Measurements from ENCODE around the gene SLC7A7.
"Not testable (repeated sequence)": the region's sequence is repeated elsewhere in the genome, so short reads cannot be mapped to it uniquely, and the experiment has no call there.

The SLC7A7 gene

GRCh38 chr14:22764382-22764781, 50.9 kb downstream of the SLC7A7 start:
- no peak overlapping the region for H2AFZ ChIP-seq (ENCODE audit: low read depth, low read length)

GRCh38 chr14:22761734-22762133, 53.5 kb downstream of the SLC7A7 start:
- peaks cover 6% of the 10 kb centered on the region for H3K4me1 ChIP-seq (ENCODE audit: insufficient read depth, low read length)
- no peak overlapping the region for H3K4me3 ChIP-seq (ENCODE audit: low read length)
- H3K27me3 ChIP-seq (ENCODE audit: insufficient read depth, low read length): no peaks in the 10 kb centered on the region
- no peak overlapping the region for H2AFZ ChIP-seq (ENCODE audit: low read depth, low read length)
- H3K36me3 ChIP-seq (ENCODE audit: insufficient read depth, low read length): no peaks in the 10 kb centered on the region
- peaks cover 8% of the 10 kb centered on the region for H3K9me3 ChIP-seq (ENCODE audit: low read length)

More at GRCh38 chr14:22764382-22764781, 50.9 kb downstream of the SLC7A7 start:
- Histone ChIP-seq H3K4me3 (ENCODE audit: low read length) (no peak overlapping the region), H3K9me3 (ENCODE audit: low read length) (peaks cover 6% of the 10 kb centered on the region), H3K4me1 (ENCODE audit: insufficient read depth, low read length) (peaks cover 18% of the 10 kb centered on the region), H3K27me3 (ENCODE audit: insufficient read depth, low read length) (no peaks in the 10 kb centered on the region), H3K36me3 (ENCODE audit: insufficient read depth, low read length) (peaks cover 7% of the 10 kb centered on the region)

- H3K27me3 ChIP-seq (ENCODE audit: insufficient read depth, low read length); H2AFZ ChIP-seq (ENCODE audit: low read depth, low read length); H3K4me1 ChIP-seq (ENCODE audit: insufficient read depth, low read length); H3K9me3 ChIP-seq (ENCODE audit: low read length); H3K4me3 ChIP-seq (ENCODE audit: low read length); H3K36me3 ChIP-seq (ENCODE audit: insufficient read depth, low read length): not testable (repeated sequence)
Observed at GRCh38 chr14:22757972-22758650, 57.1 kb downstream of the SLC7A7 start.

GRCh38 chr14:22753586-22753985, 61.6 kb downstream of the SLC7A7 start:
- H3K4me3 ChIP-seq (ENCODE audit: low read length): no peak overlapping the region
- no peaks in the 10 kb centered on the region for H3K27me3 ChIP-seq (ENCODE audit: insufficient read depth, low read length)
- H3K9me3 ChIP-seq (ENCODE audit: low read length): peaks cover 2% of the 10 kb centered on the region

GRCh38 chr14:22752422-22752821, 62.8 kb downstream of the SLC7A7 start:
- no peaks in the 10 kb centered on the region for H3K9me3 ChIP-seq (ENCODE audit: low read length)
- H3K36me3 ChIP-seq (ENCODE audit: insufficient read depth, low read length): no peaks in the 10 kb centered on the region
- no peak overlapping the region for H2AFZ ChIP-seq (ENCODE audit: low read depth, low read length)
- no peaks in the 10 kb centered on the region for H3K4me1 ChIP-seq (ENCODE audit: insufficient read depth, low read length)
- H3K4me3 ChIP-seq (ENCODE audit: low read length): no peak overlapping the region
- no peaks in the 10 kb centered on the region for H3K27me3 ChIP-seq (ENCODE audit: insufficient read depth, low read length)

More at GRCh38 chr14:22753586-22753985, 61.6 kb downstream of the SLC7A7 start:
- Histone ChIP-seq H3K4me1 (ENCODE audit: insufficient read depth, low read length) (no peaks in the 10 kb centered on the region), H3K36me3 (ENCODE audit: insufficient read depth, low read length) (no peaks in the 10 kb centered on the region), H2AFZ (ENCODE audit: low read depth, low read length) (no peak overlapping the region)

- Histone ChIP-seq H3K4me1 (ENCODE audit: insufficient read depth, low read length) (no peaks in the 10 kb centered on the region), H3K9me3 (ENCODE audit: low read length) (no peaks in the 10 kb centered on the region), H2AFZ (ENCODE audit: low read depth, low read length) (no peak overlapping the region), H3K27me3 (ENCODE audit: insufficient read depth, low read length) (no peaks in the 10 kb centered on the region), H3K4me3 (ENCODE audit: low read length) (no peak overlapping the region), H3K36me3 (ENCODE audit: insufficient read depth, low read length) (no peaks in the 10 kb centered on the region)
Observed at GRCh38 chr14:22748631-22749068, 66.6 kb downstream of the SLC7A7 start.

GRCh38 chr14:22748206-22748605, 67.0 kb downstream of the SLC7A7 start:
- Histone ChIP-seq H3K4me3 (ENCODE audit: low read length) (no peak overlapping the region), H2AFZ (ENCODE audit: low read depth, low read length) (no peak overlapping the region), H3K27me3 (ENCODE audit: insufficient read depth, low read length) (no peaks in the 10 kb centered on the region), H3K36me3 (ENCODE audit: insufficient read depth, low read length) (no peaks in the 10 kb centered on the region), H3K4me1 (ENCODE audit: insufficient read depth, low read length) (no peaks in the 10 kb centered on the region), H3K9me3 (ENCODE audit: low read length) (no peaks in the 10 kb centered on the region)

GRCh38 chr14:22747769-22748168, 67.5 kb downstream of the SLC7A7 start:
- Histone ChIP-seq H3K4me3 (ENCODE audit: low read length) (no peak overlapping the region), H3K9me3 (ENCODE audit: low read length) (no peaks in the 10 kb centered on the region)

GRCh38 chr14:22740020-22740419, 75.2 kb downstream of the SLC7A7 start:
- no peaks in the 10 kb centered on the region for H3K9me3 ChIP-seq (ENCODE audit: low read length)
- H3K27me3 ChIP-seq (ENCODE audit: insufficient read depth, low read length): no peaks in the 10 kb centered on the region
- H3K36me3 ChIP-seq (ENCODE audit: insufficient read depth, low read length): no peaks in the 10 kb centered on the region
- no peak overlapping the region for H3K4me3 ChIP-seq (ENCODE audit: low read length)
- no peaks in the 10 kb centered on the region for H3K4me1 ChIP-seq (ENCODE audit: insufficient read depth, low read length)
- H2AFZ ChIP-seq (ENCODE audit: low read depth, low read length): no peak overlapping the region

More at GRCh38 chr14:22747769-22748168, 67.5 kb downstream of the SLC7A7 start:
- H3K4me1 ChIP-seq (ENCODE audit: insufficient read depth, low read length): no peaks in the 10 kb centered on the region
- no peaks in the 10 kb centered on the region for H3K36me3 ChIP-seq (ENCODE audit: insufficient read depth, low read length)
- H2AFZ ChIP-seq (ENCODE audit: low read depth, low read length): no peak overlapping the region
- H3K27me3 ChIP-seq (ENCODE audit: insufficient read depth, low read length): no peaks in the 10 kb centered on the region

GRCh38 chr14:22739423-22739822, 75.8 kb downstream of the SLC7A7 start:
- H3K27me3 ChIP-seq (ENCODE audit: insufficient read depth, low read length): no peaks in the 10 kb centered on the region
- H2AFZ ChIP-seq (ENCODE audit: low read depth, low read length): no peak overlapping the region
- H3K36me3 ChIP-seq (ENCODE audit: insufficient read depth, low read length): no peaks in the 10 kb centered on the region
- H3K4me1 ChIP-seq (ENCODE audit: insufficient read depth, low read length): no peaks in the 10 kb centered on the region
- no peaks in the 10 kb centered on the region for H3K9me3 ChIP-seq (ENCODE audit: low read length)
- H3K4me3 ChIP-seq (ENCODE audit: low read length): no peak overlapping the region

GRCh38 chr14:22737052-22737451, 78.2 kb downstream of the SLC7A7 start:
- Histone ChIP-seq H3K4me3 (ENCODE audit: low read length) (no peak overlapping the region), H3K9me3 (ENCODE audit: low read length) (no peaks in the 10 kb centered on the region), H2AFZ (ENCODE audit: low read depth, low read length) (no peak overlapping the region), H3K27me3 (ENCODE audit: insufficient read depth, low read length) (no peaks in the 10 kb centered on the region), H3K4me1 (ENCODE audit: insufficient read depth, low read length) (no peaks in the 10 kb centered on the region), H3K36me3 (ENCODE audit: insufficient read depth, low read length) (no peaks in the 10 kb centered on the region)

GRCh38 chr14:22736384-22736783, 78.9 kb downstream of the SLC7A7 start:
- H3K4me1 ChIP-seq (ENCODE audit: insufficient read depth, low read length); H3K27me3 ChIP-seq (ENCODE audit: insufficient read depth, low read length): not testable (repeated sequence)

GRCh38 chr14:22735096-22735495, 80.1 kb downstream of the SLC7A7 start:
- H3K9me3 ChIP-seq (ENCODE audit: low read length): no peaks in the 10 kb centered on the region
- H3K4me1 ChIP-seq (ENCODE audit: insufficient read depth, low read length): no peaks in the 10 kb centered on the region
- peaks cover 4% of the 10 kb centered on the region for H3K27me3 ChIP-seq (ENCODE audit: insufficient read depth, low read length)
- no peak overlapping the region for H2AFZ ChIP-seq (ENCODE audit: low read depth, low read length)
- no peaks in the 10 kb centered on the region for H3K36me3 ChIP-seq (ENCODE audit: insufficient read depth, low read length)
- H3K4me3 ChIP-seq (ENCODE audit: low read length): no peak overlapping the region

More at GRCh38 chr14:22736384-22736783, 78.9 kb downstream of the SLC7A7 start:
- H2AFZ ChIP-seq (ENCODE audit: low read depth, low read length); H3K4me3 ChIP-seq (ENCODE audit: low read length); H3K36me3 ChIP-seq (ENCODE audit: insufficient read depth, low read length); H3K9me3 ChIP-seq (ENCODE audit: low read length): not testable (repeated sequence)

- Histone ChIP-seq H3K27me3 (ENCODE audit: insufficient read depth, low read length) (peaks cover 4% of the 10 kb centered on the region), H3K36me3 (ENCODE audit: insufficient read depth, low read length) (no peaks in the 10 kb centered on the region), H3K4me3 (ENCODE audit: low read length) (no peak overlapping the region), H2AFZ (ENCODE audit: low read depth, low read length) (no peak overlapping the region), H3K9me3 (ENCODE audit: low read length) (no peaks in the 10 kb centered on the region), H3K4me1 (ENCODE audit: insufficient read depth, low read length) (no peaks in the 10 kb centered on the region)
Observed at GRCh38 chr14:22733829-22734228, 81.4 kb downstream of the SLC7A7 start.
